GM19455 (cell line): ENCODE results near the gene RTKN.
A peak's percentile ranks its signal among the peaks of the same experiment; 100 is the strongest.
"Not testable (repeated sequence)": the region's sequence is repeated elsewhere in the genome, so short reads cannot be mapped to it uniquely, and the experiment has no call there.

Experiments
- ATAC-seq: cut with Tn5 transposase; IDR thresholded peaks from one replicate; pipeline ENCODE4 v1.9.1; 2021; ENCODE audit not compliant: unreplicated experiment

Gene RTKN

GRCh38 chr2:74461187-74462053, 19.7 kb upstream of the RTKN start:
- no peak for ATAC-seq

DNA sequence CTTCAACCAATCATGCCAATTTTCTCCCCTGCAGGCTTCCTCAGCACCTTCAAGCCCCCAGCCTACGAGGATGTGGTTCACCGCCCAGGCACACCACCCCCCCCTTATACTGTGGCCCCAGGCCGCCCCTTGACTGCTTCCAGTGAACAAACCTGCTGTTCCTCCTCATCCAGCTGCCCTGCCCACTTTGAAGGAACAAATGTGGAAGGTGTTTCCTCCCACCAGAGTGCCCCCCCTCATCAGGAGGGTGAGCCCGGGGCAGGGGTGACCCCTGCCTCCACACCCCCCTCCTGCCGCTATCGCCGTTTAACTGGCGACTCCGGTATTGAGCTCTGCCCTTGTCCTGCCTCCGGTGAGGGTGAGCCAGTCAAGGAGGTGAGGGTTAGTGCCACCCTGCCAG, 18.4 kb upstream of the RTKN start:
- ATAC-seq = not testable (repeated sequence)

DNA sequence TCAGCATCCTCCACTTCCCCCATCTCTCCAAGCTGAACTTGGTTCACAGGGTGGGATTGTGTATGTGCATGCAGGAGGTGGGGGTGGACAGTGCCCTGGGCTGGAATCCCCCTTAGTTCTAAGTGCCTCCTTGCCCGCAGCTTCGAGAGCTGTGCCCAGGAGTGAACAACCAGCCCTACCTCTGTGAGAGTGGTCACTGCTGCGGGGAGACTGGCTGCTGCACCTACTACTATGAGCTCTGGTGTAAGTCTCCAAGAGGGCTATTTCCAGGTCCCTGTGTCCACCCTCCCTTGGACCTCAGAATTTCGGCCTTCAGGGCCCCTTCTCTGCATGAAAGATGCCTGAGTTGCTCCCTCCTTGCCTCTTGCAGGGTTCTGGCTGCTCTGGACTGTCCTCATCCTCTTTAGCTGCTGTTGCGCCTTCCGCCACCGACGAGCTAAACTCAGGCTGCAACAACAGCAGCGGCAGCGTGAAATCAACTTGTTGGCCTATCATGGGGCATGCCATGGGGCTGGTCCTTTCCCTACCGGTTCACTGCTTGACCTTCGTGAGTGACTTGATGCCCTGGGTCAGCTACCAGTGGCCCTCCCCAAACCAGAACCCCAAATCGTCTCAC, 17.9 kb upstream of the RTKN start:
- ATAC-seq = not testable (repeated sequence)

GRCh38 chr2:74458938-74459363, 17.2 kb upstream of the RTKN start:
- no peak for ATAC-seq

DNA sequence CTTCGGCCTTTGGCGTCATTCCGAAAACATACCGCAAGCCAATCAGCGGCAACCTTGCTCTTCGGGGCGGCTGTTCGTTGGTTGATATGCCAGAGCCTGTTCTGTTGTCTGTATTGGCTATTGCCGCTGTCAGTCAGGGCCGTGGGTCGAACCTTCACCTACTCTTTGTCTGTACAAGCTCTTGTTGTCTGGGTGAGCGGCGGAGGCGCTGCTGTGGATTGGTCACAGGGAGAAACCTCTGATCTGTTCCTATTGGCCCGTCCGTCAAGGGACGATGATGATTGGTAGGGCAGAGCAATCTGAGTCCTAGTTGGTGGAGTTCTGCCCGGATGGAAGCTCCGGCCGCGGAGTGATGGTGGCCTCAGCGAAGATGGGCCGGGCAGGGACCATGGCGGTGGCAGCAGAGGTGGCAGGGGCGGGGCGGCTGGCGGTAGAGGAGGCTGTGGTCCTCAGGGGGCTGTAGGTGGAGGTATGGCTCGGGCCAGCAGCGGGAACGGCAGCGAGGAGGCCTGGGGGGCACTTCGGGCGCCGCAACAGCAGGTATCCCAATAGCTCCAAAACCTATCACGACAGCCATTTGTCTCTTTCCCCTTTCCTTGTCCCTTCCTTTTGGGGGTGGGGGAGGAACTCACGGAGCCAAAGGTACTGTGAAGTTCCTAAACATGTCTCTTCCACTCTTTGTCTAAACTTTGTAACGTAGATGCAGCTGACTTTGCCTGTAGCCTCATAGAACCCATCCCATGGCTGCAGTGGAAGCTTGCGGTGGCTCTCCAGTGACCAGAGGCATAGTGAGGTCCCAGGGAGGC, 16.6 kb upstream of the RTKN start, which contains the start of gene WBP1:
Gene WBP1 (plus strand): TSS at position 307 of the 806 bp plus-strand sequence. CDS start 165 bp downstream, at position 472.
- peak; percentile 79 for ATAC-seq

DNA sequence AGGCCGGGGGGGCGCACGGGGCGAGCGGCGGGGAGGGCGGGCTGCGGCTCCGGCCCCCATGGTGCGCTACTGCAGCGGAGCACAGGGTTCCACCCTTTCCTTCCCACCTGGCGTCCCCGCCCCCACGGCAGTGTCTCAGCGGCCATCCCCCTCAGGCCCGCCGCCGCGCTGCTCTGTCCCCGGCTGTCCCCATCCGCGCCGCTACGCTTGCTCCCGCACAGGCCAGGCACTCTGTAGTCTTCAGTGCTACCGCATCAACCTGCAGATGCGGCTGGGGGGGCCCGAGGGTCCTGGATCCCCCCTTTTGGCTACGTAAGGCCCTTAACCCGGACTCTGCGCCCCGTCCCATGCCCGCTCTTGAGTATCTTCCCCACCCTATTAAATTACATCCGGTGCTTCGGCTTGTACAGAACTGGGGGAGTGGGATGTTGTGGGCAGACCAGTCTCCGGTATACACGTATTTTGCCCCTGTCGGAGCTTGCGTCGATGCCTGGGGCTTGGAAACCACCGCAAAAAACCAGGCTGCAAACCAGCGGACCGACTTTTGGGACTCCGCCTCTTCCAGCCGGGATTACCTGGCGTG, 15.9 kb upstream of the RTKN start:
- peak; percentile 36 for ATAC-seq

DNA sequence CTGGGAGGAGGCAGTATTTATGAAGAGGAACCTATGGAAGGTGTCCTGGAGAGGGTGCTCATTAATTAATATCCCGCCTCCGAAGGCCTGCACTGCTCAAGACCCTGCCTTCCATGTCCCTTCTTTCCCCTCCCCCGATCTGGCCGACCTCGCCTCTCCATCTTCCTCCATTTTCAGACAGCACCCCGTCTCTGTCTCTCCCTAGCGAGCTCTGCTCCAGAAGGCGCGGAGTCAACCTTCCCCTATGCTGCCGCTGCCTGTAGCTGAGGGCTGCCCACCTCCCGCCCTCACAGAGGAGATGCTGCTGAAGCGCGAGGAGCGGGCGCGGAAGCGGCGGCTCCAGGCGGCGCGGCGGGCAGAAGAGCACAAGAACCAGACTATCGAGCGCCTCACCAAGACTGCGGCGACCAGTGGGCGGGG, 15.4 kb upstream of the RTKN start:
- ATAC-seq = no peak

GRCh38 chr2:74454654-74455511, 13.1 kb upstream of the RTKN start, which contains the start of gene INO80B:
INO80B (plus strand) TSS chr2:74455087; CDS start chr2:74455117, 30 bp downstream.
- ATAC-seq = peak; percentile 38

DNA sequence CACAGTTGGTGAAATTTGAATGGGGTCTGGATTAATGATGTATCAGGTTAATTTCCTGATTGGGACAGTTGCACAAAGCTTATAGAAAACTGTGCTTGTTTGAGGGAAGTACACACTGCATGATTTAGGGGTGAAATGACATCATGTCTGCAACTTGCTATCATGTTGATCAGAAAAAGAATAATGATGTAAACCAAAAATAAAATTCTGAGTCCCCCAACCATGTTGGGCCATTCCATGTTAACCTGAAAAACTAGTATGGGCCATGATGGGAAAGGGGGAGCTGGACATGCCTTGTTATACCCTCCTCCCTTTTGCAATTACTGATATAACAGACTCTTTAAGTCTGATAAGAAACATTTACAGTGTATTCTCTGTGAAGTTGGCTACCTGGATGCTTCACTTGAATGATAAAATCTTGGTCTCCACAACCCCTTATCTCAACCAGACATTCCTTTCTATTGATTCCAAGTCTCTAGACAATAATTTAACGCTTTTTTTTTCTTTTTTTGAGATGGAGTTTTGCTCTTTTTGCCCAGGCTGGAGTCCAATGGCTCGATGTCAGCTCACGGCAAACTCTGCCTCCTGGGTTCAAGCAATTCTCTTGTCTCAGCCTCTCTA, 8.9 kb upstream of the RTKN start:
- ATAC-seq = no peak

- ATAC-seq = no peak
Observed at GRCh38 chr2:74448771-74449170, 7.0 kb upstream of the RTKN start.

GRCh38 chr2:74447230-74447999, 5.7 kb upstream of the RTKN start:
- no peak for ATAC-seq

- no peak for ATAC-seq
Observed at GRCh38 chr2:74444498-74445318, 3.0 kb upstream of the RTKN start.

GRCh38 chr2:74442483-74443297, 953 bp upstream of the RTKN start:
- not testable (repeated sequence) for ATAC-seq

DNA sequence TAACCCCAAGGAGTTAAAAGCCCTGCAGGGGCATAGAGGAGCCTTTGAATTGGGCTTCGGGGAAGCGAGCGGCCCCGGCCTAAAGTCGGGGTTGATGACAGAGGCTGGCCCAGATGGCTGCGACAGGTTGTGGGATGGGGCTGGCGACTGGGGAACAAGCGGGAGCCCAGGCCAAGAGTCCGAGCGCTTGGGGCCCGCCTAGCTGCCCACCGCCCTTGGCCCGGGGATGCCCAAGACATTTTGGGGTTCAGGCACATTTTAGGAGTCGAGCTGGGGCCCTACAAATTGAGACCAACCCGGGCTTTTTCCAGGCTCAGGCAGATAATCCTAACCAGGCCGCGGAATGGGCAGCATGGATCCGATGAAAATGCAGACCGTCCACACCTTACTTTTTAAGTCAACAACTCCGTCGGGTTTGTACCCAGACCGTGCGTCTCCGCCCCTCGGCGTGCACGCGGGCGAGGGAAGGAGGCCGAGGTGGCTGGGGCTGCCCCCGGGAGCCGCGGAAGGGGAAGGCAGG, 507 bp downstream of the RTKN start:
- ATAC-seq = no peak

DNA sequence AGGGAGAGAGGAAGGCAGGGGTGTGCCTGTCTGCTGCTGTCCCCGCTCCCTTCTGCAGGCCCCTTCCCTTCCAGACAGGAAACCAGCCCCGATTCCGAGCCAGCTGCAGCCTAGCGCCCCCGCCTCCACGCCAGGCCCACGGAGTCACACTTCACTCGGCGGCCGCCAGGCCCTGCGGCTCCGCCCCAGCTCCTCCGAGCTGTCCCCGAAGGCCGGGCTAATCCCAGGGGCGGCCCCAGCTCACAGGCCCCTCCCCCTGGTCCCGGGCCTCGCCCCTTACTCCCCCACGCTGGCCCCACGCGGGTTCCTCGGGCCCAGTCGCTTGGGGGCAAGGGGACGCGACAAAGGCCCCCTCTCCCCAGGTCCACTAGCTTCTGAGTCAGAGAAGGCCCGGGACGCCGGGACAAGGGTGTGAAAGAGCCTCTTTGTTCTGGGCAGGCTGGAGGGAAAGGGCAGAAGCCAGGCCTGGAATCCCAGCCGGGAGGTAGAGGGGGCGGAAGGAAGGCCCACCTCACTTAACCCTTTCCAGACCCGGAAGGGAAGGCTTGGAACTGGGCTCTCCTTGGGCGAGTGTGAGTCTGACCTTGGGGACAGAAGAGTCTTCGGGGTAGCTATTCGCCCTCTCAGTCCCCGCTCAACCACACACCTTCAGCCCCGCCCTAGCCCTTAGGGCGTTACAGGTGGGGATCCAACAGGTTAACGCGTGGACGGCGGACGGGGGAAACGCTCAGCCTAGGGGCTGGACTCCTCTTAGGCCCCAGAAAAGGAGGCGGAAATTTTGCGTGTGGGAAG, 1.2 kb downstream of the RTKN start:
- peak; percentile 81 for ATAC-seq

DNA sequence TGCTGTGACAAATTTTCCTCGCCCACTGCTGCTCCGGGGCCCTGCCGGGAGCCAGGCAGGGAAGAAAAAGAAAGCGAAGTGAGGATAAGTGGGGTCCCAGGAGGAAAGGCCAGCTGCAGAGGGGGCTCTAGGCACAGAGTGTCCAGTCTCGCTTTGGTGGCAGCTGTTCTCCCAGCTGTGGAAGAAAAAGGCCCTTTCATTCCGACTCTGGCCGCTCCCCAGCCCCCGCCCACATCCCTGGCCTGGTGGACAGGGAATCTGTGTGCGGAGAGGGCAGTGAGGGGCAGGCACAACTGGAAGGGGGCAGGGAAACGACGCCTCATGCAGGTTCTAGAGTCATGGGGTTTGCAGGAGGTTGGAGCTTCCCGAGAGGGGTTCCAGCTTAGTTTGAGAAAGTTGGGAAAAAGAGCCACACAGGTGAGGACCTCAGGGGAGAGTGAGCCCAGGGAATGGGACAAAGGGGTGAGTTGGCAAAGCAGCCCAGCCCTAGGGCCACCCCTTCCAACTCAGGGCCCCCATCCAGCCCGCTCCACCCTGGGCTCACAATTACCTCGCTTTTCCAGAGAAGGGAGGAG, 1.8 kb downstream of the RTKN start:
- no peak for ATAC-seq
